Measurements from ENCODE around the gene FAM161A. TPM values are rescaled to one million over a fixed set of nuclear protein-coding genes. Genes with fewer than 3 reads are reported as not detected.
"Not testable (repeated sequence)": the region's sequence is repeated elsewhere in the genome, so short reads cannot be mapped to it uniquely, and the experiment has no call there.

The FAM161A gene
- total and polyA plus RNA-seq, 2 experiments from 2014 or later = 4.5 to 9.4 TPM

DNA sequence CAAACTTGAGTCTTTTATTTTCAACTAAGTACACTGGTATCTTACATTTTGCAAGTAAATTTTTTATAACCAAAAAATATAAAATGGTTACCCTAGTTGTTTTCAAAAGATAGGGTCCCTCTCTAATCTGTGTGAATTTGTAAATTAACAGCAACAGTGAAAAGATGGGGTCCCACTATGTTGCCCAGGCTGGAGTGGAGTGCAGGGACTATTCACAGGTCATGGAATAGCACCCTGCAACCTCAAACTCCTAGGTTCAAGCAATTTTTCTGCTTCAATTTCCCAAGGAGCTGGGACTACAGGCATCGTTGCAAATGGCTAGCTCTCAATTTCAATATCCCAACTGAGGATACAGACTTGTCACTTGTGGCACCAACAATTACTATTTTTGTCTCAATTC is 22.5 kb upstream of the FAM161A start:
- Histone ChIP-seq H3K9me3 (ENCODE audit: low read depth) (no peaks in the 10 kb centered on the region), H3K36me3 (peaks cover 88% of the 10 kb centered on the region), H3K4me1 (ENCODE audit: low read depth) (no peaks in the 10 kb centered on the region), H3K4me3 (no peak overlapping the region), H3K27me3 (no peaks in the 10 kb centered on the region), H3K27ac (no peak overlapping the region)
- DNase-seq (ENCODE audit: low read depth in 1 of 2, low spot score in 1 of 2) = no peak
- TF ChIP-seq, protein P1, sequence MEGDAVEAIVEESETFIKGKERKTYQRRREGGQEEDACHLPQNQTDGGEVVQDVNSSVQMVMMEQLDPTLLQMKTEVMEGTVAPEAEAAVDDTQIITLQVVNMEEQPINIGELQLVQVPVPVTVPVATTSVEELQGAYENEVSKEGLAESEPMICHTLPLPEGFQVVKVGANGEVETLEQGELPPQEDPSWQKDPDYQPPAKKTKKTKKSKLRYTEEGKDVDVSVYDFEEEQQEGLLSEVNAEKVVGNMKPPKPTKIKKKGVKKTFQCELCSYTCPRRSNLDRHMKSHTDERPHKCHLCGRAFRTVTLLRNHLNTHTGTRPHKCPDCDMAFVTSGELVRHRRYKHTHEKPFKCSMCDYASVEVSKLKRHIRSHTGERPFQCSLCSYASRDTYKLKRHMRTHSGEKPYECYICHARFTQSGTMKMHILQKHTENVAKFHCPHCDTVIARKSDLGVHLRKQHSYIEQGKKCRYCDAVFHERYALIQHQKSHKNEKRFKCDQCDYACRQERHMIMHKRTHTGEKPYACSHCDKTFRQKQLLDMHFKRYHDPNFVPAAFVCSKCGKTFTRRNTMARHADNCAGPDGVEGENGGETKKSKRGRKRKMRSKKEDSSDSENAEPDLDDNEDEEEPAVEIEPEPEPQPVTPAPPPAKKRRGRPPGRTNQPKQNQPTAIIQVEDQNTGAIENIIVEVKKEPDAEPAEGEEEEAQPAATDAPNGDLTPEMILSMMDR (IDR thresholded peaks at IDR 0.05; ENCODE audit: low read depth, low read length) = no peak

DNA sequence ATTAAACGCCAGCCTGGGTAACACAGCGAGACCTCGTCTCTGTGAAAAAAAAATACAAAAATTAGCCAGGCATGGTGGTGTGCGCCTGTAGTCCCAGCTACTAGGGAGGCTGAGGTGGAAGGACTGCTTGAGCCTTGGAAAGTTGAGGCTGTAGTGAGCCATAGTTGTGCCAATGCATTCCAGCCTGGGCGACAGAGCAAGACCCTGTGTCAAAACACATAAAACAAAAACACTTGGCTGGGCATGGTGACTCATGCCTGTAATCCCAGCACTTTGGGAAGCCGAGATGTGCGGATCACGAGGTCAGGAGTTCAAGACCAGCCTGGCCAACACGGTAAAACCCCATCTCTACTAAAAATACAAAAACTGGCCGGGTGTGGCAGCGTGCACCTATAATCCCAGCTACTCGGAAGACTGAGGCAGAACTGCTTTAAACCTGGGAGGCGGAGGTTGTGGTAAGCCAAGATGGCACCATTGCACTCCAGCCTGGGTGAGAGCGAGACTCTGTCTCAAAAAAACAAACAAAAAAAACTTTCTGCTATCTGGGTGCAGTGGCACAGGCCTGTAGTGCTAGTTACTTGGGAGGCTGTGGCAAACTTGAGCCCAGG is 12.7 kb upstream of the FAM161A start:
- H3K4me1 ChIP-seq (ENCODE audit: low read depth); DNase-seq (ENCODE audit: low read depth in 1 of 2, low spot score in 1 of 2); H3K27me3 ChIP-seq; H3K4me3 ChIP-seq; H3K27ac ChIP-seq; H3K9me3 ChIP-seq (ENCODE audit: low read depth): not testable (repeated sequence)
- peaks cover 37% of the 10 kb centered on the region for H3K36me3 ChIP-seq

DNA sequence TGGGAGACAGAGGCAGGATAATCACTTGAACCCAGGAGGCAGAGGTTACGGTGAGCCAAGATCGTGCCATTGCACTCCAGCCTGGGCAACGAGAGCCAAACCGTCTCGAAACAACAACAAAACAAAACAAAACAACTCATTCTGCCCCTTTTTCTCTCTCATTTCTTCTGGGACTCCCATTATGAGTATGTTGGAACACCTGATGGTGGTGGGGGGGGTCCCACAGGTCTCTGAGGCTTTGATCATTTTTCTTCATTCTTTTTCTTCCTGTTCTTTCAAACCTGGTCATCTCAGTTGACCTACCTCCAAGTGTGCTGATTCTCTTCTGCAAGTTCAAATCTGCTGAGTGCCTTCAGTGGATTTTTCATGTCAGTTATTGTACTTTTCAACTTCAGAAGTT is 8.2 kb upstream of the FAM161A start:
- Histone ChIP-seq H3K27ac (no peak overlapping the region), H3K4me3 (no peak overlapping the region), H3K4me1 (ENCODE audit: low read depth) (no peaks in the 10 kb centered on the region), H3K36me3 (peaks cover 8% of the 10 kb centered on the region), H3K27me3 (no peaks in the 10 kb centered on the region), H3K9me3 (ENCODE audit: low read depth) (no peaks in the 10 kb centered on the region)
- DNase-seq (ENCODE audit: low read depth in 1 of 2, low spot score in 1 of 2) = no peak
- TF ChIP-seq, protein P1 (IDR thresholded peaks at IDR 0.05; ENCODE audit: low read depth, low read length) = no peak

DNA sequence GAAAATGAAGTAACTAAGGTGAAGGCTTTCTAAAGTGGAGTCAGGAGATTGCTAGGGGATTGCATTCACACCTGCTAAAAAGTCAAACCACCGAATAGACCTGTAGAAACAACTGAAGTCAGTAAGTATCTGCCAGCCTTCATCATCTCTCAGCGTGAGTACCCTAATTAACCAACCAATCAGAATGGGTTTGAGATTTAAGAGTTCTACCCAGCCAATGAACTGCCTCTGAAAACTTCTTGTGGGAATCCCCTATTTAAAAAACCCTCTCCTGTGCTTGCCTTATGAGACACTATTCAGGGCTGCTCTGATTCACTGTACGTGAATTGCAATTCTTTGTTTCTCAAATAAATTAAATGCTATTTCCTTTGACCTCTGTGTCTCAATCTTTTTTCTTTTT is 3.4 kb upstream of the FAM161A start:
- Histone ChIP-seq H3K27ac (no peak overlapping the region), H3K9me3 (ENCODE audit: low read depth) (no peaks in the 10 kb centered on the region), H3K27me3 (no peaks in the 10 kb centered on the region), H3K4me1 (ENCODE audit: low read depth) (no peaks in the 10 kb centered on the region), H3K36me3 (no peaks in the 10 kb centered on the region), H3K4me3 (no peak overlapping the region)
- TF ChIP-seq, protein P1 (IDR thresholded peaks at IDR 0.05; ENCODE audit: low read depth, low read length) = no peak
- DNase-seq (ENCODE audit: low read depth in 1 of 2, low spot score in 1 of 2) = no peak

DNA sequence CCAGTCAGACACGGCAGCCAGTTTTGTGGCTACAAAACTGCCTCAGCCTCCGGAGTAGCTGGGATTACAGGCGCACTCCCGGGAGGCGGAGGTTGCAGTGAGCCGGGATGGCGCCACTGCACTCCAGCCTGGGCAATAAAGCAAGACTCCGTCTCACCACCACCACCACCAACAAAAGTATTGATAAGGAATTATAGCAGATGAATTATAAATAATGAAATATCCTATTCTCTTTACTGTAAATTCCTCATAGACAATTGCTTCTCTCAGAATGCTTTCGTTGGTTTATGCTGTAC is 1.4 kb upstream of the FAM161A start:
- H3K9me3 ChIP-seq (ENCODE audit: low read depth) = no peaks in the 10 kb centered on the region
- TF ChIP-seq, protein P1 (IDR thresholded peaks at IDR 0.05; ENCODE audit: low read depth, low read length) = peak; percentile 1
- peak overlapping the region; percentile 65 for H3K4me3 ChIP-seq
- H3K27ac ChIP-seq = peak overlapping the region; percentile 34
- H3K36me3 ChIP-seq = no peaks in the 10 kb centered on the region
- no peaks in the 10 kb centered on the region for H3K27me3 ChIP-seq
- no peaks in the 10 kb centered on the region for H3K4me1 ChIP-seq (ENCODE audit: low read depth)
- no peak for DNase-seq (ENCODE audit: low read depth in 1 of 2, low spot score in 1 of 2)

DNA sequence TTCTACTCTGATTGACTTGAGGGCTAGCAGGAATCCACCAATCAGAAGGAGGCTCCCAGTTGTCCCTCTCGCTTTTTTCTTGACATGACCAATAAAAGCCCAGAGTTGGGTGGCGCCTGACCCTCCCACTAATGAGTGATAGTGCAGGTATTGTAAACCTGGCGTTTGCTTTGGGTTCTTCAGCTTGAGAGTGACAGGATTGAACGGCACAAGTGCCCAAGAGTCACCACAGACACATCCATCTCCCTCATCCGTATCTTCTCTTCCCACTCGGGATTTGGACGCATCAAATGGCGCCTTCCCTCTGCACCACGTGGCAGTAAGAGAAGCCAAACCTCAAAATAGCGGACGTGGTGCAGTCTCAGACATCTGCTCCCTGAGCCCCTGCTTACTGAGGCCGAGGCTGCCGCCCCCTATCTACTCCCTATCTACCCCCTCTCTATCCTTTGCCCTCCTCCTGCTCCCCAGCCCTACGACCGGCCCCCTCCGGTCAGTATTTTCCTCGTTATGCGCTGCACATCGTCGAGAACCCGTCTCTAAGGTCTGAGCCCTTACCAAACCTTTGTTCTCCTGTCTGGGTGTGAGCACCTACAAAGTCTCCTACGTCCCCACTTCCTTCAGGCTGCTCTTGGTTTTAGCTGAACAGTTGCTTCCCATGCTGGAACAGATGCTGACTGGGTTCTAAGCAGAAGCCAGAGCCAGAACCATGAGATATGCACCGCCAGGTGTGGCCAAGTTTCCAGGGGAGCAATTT is 881 bp upstream of the FAM161A start:
- Histone ChIP-seq H3K4me3 (peak overlapping the region; percentile 65), H3K27me3 (no peaks in the 10 kb centered on the region), H3K9me3 (ENCODE audit: low read depth) (no peaks in the 10 kb centered on the region), H3K4me1 (ENCODE audit: low read depth) (no peaks in the 10 kb centered on the region), H3K27ac (peak overlapping the region; percentile 34), H3K36me3 (no peaks in the 10 kb centered on the region)
- DNase-seq (ENCODE audit: low read depth in 1 of 2, low spot score in 1 of 2) = peak; percentile 97 to 98
- TF ChIP-seq, protein P1 (IDR thresholded peaks at IDR 0.05; ENCODE audit: low read depth, low read length) = no peak

Data from cardiac muscle cell (in vitro differentiated cells and primary cell).